DMS114 treated with DMSO at 0.1 percent for 48 hours (cell line): Measurements from ENCODE around the gene GTF2A1.
"Not testable (repeated sequence)": the region's sequence is repeated elsewhere in the genome, so short reads cannot be mapped to it uniquely, and the experiment has no call there.

Source experiments
- DNase-seq: peaks from one replicate; lab custom pipeline; 2025; ENCODE audit not compliant: unreplicated experiment; lab: John Stamatoyannopoulos, UW

Gene GTF2A1

DNA sequence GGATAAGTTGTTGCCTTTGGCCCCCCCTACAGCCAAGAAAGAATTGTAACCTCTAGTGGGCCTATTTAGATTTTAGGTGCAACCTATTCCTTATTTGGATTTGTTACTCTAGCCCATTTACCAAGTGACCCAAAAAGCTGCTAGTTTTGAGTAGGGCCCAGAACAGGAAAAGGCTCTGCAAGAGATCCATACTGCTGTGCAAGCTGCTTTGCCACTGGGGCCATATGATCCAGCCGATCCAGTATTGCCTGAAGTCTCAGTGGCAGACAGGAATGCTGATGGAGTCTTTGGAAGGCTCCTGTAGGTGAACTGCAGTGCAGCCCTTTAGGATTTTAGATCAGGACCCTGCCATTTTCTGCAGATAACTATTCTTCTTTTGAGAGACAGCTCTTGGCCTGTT is 12.9 kb upstream of the GTF2A1 start:
- no peak for DNase-seq

- no peak for DNase-seq
Observed at GRCh38 chr14:81231540-81231939, 10.8 kb upstream of the GTF2A1 start.

DNA sequence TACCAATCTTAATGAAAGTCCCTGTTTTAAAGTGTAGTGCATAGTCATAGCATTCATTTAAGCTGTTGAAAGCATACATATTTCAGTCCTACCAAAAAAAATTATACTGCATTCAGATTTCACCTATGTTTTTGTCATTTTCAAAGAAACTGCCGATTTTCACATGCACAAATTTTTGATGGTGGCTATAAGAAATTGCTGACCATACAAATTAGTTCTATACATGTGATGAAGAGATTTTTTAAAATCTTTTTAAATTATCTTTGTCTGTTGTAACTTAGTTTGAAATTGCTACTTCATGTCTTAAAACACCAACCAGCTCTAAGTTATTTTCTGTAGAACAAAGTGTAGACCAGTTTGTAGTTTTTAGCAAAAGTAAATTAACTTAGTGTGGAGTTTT is 3.5 kb upstream of the GTF2A1 start:
- no peak for DNase-seq

DNA sequence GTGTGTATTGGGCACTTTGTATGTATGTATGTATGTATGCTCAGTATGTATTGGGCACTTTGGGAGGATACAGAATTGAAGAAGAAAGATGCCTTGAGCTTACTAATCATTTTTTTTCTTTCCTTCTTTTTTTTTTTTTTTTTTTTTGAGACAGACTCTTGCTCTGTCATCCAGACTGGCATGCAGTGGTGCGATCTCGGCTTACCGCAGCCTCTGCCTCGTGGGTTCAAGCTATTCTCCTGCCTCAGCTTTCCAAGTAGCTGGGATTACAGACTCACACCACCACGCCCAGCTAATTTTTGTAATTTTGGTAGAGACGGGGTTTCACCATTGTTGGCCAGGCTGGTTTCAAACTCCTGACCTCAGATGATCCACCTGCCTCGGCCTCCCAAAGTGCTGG is 3.0 kb upstream of the GTF2A1 start:
- DNase-seq: not testable (repeated sequence)

- DNase-seq: no peak
Observed at GRCh38 chr14:81222691-81223090, 1.9 kb upstream of the GTF2A1 start.

DNA sequence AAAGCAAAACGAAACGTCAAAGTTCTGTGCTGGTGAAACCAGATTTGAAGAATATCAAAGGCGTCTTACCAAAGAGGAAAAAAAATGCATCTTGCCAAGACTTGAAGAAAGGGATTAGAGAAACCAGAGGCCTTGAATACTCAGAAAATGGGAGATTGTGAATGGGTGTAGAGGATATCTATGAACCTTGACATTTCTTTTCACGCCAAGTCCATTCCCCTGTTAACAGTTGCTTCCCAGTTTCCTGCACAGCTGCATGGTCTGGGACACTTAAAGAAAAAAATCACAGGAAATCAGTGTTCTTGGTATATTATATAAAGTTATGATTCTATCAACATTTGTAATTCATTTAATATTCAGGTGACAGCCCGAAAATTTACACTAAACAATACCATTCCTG is 1.4 kb upstream of the GTF2A1 start:
- DNase-seq: no peak

DNA sequence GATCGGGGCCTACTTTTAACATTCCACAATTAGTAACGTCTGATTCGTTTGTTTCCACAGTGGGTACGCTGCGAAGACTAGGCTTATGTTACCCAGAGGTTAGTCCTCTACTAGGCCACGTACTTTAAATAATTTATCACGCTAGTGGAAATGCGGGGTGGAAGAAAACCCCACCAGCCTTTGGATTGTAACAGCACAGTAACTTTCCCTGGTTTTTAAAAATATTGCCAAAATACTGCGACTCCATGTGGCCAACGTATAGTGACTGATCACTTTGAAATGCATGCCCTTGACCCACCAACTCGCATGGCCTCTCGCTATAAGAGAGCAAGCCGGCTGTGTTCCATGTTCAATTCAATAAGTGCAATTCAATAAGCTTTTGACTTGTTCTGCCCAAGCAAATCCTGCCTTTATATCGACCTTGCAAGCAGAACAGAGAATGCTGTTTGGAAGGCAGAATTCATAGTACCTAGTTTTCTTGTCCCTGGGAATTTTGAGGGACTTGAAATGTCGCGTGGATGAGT is 882 bp upstream of the GTF2A1 start:
- no peak for DNase-seq

DNA sequence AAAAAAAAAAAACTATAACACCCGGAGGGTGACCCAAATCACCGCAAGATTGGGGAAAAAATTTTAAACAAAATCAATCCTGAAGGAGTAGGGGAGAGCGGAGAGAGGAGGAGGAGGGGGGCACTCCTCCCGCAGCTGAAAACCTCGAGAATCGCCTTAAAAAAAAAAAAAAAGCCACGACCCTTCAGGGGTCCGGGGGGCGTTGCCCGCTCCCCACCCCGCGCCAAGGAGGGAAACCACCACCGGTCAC is 254 bp downstream of the GTF2A1 start:
- no peak for DNase-seq

DNA sequence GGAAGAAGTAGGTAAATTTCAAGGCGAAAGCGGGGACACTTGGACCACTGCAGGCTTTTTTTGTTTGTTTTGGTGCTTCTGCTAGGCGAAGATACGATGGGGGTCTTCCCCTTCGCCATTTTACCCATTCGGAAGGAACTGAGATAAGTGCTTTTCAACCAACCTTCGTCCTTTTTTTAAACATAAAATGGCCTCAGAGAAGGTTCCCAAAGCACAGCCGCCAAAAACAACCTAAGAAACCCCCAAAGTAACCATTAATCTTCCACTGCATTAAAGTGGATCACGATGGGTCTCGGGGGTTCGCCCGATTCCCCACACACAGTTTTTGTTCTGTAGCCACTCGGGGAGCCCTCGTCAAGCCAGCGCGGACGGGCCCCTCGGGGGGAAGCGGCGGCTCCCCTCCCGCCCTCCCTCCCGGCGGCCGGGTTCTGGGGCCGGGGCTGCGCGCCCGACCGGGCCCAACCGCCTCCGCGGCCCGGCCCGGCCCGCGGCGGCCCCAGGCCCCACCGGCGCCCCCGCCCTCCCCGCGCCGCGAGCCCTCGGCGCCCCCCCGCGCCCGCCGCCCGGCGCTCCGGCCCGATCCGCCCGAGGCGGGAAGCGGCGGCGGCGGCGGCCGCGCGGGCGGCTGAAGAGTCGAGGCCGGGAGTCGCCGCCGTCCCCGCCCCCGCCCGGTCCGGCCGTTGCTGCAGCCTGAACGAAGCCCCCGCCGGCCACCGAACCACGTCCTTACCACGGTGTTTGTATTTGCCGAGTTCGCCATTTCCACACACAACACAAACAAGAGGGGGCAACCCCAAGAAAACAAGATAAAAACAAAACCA is 790 bp downstream of the GTF2A1 start:
- DNase-seq: no peak

GRCh38 chr14:81219210-81219758 is 1.5 kb downstream of the GTF2A1 start:
- peak; percentile 76 for DNase-seq

DNA sequence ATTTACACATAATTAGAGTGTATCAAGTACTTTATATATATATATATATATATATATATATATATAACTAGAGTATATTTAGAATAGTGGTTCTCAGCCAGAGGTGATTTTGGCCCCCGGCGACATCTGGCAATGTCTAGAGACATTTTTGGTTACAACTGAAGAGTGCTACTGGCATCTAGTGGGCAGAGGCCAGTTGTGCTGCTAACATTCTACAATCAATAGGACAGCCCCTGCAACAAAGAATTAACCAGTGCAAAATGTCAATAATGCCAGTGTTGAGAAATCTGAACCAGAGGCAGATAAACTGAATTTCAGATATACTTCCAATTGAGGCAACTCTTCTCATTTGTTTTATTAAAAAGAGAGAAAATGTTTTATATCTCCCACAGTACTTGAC is 8.9 kb downstream of the GTF2A1 start:
- peak; percentile 6 for DNase-seq

GRCh38 chr14:81209167-81209836 is 11.5 kb downstream of the GTF2A1 start:
- no peak for DNase-seq

- DNase-seq: no peak
Observed at GRCh38 chr14:81208489-81208888, 12.3 kb downstream of the GTF2A1 start.

DNA sequence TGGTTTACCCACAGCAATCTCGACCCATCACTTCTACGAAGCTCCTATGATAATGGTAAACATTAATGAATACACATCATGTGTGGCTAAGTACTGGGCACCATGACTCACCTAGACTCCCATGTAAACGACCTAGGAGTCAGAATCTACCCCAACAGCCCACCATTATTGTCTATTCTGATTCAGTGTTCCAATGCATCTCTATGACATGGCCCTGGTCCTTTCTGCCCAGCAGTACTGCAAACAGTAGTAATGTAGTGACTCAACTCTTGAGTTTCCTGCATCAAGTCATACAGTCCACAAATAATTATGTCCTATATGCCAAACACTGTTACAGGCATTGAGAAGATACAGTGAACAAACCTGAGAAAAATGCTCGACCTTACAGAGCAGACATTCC is 14.6 kb downstream of the GTF2A1 start:
- DNase-seq: no peak

DNA sequence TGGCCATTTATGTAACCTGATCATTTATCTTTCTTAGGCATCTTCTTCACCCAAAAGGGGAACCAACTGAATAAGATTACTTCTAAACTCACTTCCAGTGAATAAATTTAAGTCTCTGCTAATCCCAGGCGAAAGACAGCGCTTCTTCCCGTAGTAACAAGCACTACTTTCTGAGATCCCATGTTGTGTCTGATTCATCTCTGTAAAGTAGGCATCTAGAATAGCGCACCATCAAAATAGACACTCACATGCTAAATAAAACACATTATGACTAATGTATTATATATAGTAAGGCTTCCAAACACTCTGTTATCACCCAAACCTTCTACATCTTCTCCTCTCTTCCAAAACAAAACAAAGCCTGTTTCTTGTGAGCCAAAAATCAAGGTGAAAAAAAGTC is 15.1 kb downstream of the GTF2A1 start:
- DNase-seq: no peak

DNA sequence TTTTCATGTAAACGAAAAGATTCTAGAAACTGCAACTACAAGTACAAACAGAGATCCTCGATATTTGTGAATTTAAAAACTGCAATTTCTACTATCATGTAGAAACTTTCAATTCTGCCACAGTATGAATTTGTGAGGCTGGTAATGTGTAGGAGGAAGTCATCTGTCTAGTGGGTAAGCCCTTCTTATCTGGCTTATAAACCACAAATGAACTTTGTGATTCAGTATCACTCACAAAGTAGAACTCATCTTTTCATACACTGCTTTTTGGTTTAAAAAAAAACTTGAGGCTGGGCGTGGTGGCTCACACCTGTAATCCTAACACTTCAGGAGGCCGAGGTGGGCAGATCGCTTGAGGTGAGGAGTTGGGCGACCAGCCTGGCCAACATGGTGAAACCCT is 20.7 kb downstream of the GTF2A1 start:
- no peak for DNase-seq

- no peak for DNase-seq
Observed at GRCh38 chr14:81199084-81199483, 21.7 kb downstream of the GTF2A1 start.

GRCh38 chr14:81198651-81199050 is 22.1 kb downstream of the GTF2A1 start:
- DNase-seq: no peak

GRCh38 chr14:81193924-81194633 is 26.7 kb downstream of the GTF2A1 start:
- no peak for DNase-seq

DNA sequence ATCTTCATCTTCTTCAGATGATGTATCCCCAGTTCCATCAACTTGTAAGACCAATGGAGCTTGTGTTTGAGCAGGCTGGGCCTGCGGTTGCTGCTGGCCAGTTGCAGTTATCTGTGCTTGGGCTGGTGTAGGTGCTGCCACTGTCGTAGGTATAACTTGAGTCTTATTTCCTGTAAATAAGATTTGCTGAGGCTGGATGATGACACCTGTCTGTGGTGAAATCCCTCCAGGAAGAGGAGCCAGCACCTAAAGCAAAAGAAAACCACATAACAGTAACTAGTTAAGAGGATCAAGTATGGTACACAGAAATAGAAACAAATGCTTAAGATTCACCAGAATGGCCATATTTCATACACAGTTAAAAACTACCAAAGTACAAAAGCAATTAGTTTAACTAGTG is 28.2 kb downstream of the GTF2A1 start:
- no peak for DNase-seq

- DNase-seq: no peak
Observed at GRCh38 chr14:81187832-81188522, 32.8 kb downstream of the GTF2A1 start.
